ENCODE data around the gene SAFB. TPM values are rescaled to one million over a fixed set of nuclear protein-coding genes. Genes with fewer than 3 reads are reported as not detected.

The SAFB gene
- total RNA-seq, 4 donors from 2014 or later = 39.7 to 73.6 (median 65.2) TPM

- Histone ChIP-seq H3K4me1 (peaks cover 0 to 23% (median 6%) of the 10 kb centered on the region in 3 donors), H3K4me3 (no peak overlapping the region), H3K27ac (no peak overlapping the region), H3K9me3 (no peaks in the 10 kb centered on the region), H3K36me3 (peaks cover 0 to 87% of the 10 kb centered on the region in 2 donors), H3K27me3 (no peaks in the 10 kb centered on the region)
- no peak for TF ChIP-seq CTCF (IDR thresholded peaks at IDR 0.05)
- no peak for TF ChIP-seq EP300 (IDR thresholded peaks at IDR 0.05)
- no peak for TF ChIP-seq POLR2A (IDR thresholded peaks at IDR 0.05)
- TF ChIP-seq POLR2AphosphoS5 (IDR thresholded peaks at IDR 0.05) = no peak
- WGBS, 2 donors (ENCODE audit: low coverage in 1 of 2) = 68 to 91% methylated on average over 5 to 8 of the region's 10 CpGs
- no peak for ATAC-seq
Observed at GRCh38 chr19:5588441-5588840, 34.4 kb upstream of the SAFB start.

- Histone ChIP-seq H3K9me3 (no peaks in the 10 kb centered on the region), H3K36me3 (peaks cover 0 to 88% of the 10 kb centered on the region in 2 donors), H3K4me1 (peaks cover 0 to 23% (median 6%) of the 10 kb centered on the region in 3 donors), H3K27ac (no peak overlapping the region), H3K27me3 (no peaks in the 10 kb centered on the region), H3K4me3 (no peak overlapping the region)
- WGBS, 2 donors (ENCODE audit: low coverage in 1 of 2) = 60 to 75% methylated on average over 1 to 13 of the region's 30 CpGs
- TF ChIP-seq EP300 (IDR thresholded peaks at IDR 0.05) = no peak
- no peak for TF ChIP-seq POLR2A (IDR thresholded peaks at IDR 0.05)
- TF ChIP-seq CTCF (IDR thresholded peaks at IDR 0.05) = no peak
- no peak for TF ChIP-seq POLR2AphosphoS5 (IDR thresholded peaks at IDR 0.05)
- no peak for ATAC-seq
Observed at GRCh38 chr19:5588906-5589676, 33.8 kb upstream of the SAFB start.

GRCh38 chr19:5590151-5590864, 32.6 kb upstream of the SAFB start:
- peaks cover 0 to 99% of the 10 kb centered on the region in 2 donors for H3K36me3 ChIP-seq

GRCh38 chr19:5590865-5591154, 32.1 kb upstream of the SAFB start:
- Histone ChIP-seq H3K9me3 (no peaks in the 10 kb centered on the region), H3K36me3 (peaks cover 0 to 100% of the 10 kb centered on the region in 2 donors), H3K27me3 (no peaks in the 10 kb centered on the region), H3K4me3 (no peak overlapping the region), H3K27ac (no peak overlapping the region), H3K4me1 (peaks cover 0 to 10% (median 5%) of the 10 kb centered on the region in 3 donors)
- ATAC-seq = no peak
- WGBS, 2 donors (ENCODE audit: low coverage in 1 of 2) = 60 to 80% methylated on average over 1 of the region's 9 CpGs
- no peak for TF ChIP-seq POLR2AphosphoS5 (IDR thresholded peaks at IDR 0.05)
- no peak for TF ChIP-seq EP300 (IDR thresholded peaks at IDR 0.05)
- no peak for TF ChIP-seq CTCF (IDR thresholded peaks at IDR 0.05)
- TF ChIP-seq POLR2A (IDR thresholded peaks at IDR 0.05) = no peak

More at GRCh38 chr19:5590151-5590864, 32.6 kb upstream of the SAFB start:
- ATAC-seq = no peak
- Histone ChIP-seq H3K4me1 (peaks cover 0 to 15% (median 6%) of the 10 kb centered on the region in 3 donors), H3K4me3 (no peak overlapping the region), H3K9me3 (no peaks in the 10 kb centered on the region), H3K27ac (no peak overlapping the region), H3K27me3 (no peaks in the 10 kb centered on the region)
- TF ChIP-seq POLR2A (IDR thresholded peaks at IDR 0.05) = no peak
- no peak for TF ChIP-seq EP300 (IDR thresholded peaks at IDR 0.05)
- no peak for TF ChIP-seq POLR2AphosphoS5 (IDR thresholded peaks at IDR 0.05)
- TF ChIP-seq CTCF (IDR thresholded peaks at IDR 0.05) = no peak
- WGBS, 2 donors (ENCODE audit: low coverage in 1 of 2) = 90% methylated on average over 2 of the region's 22 CpGs; no CpG with 5 or more reads in 1 of the 2 donors

Measured in gastroesophageal sphincter (tissue), 4 donors.